Body of pancreas (tissue), 4 donors: Measurements from ENCODE around the gene ASTN2. TPM values are rescaled to one million over a fixed set of nuclear protein-coding genes. Genes with fewer than 3 reads are reported as not detected.
A peak's percentile ranks its signal among the peaks of the same experiment; 100 is the strongest.

Source experiments
- ATAC-seq: fragments of 150-250 bp; one replicate; pipeline ENCODE4 v1.9.1; 2016
- DNase-seq, 4 donors: peaks; one replicate each; pipeline ENCODE4 v3.0.0-alpha.2; 2019
- H3K27ac ChIP-seq, 4 donors: fragments of 200-600 bp; sonication (generic); 1 replicate in 3 of 4; 2 replicates in 1 of 4; pipeline versions ENCODE4 v1.5.1 to v1.6.1; 2016 to 2019; ENCODE audit warnings: mild to moderate bottlenecking in 1 of 4, mixed read lengths in 1 of 4, moderate library complexity in 1 of 4
- H3K27me3 ChIP-seq, 2 donors: fragments of 200-600 bp; sonication (generic); one replicate each; pipeline ENCODE4 v1.6.0; 2016; ENCODE audit warnings: mild to moderate bottlenecking in 1 of 2
- H3K36me3 ChIP-seq, 2 donors: fragments of 200-600 bp; sonication (generic); replicated peaks in 1 of 2; 2 replicates each; pipeline ENCODE4 v1.5.1; 2016; ENCODE audit warnings: low read depth in 2 of 2; ENCODE audit not compliant: insufficient read depth in 1 of 2
- H3K4me1 ChIP-seq: fragments of 200-600 bp; sonication (generic); one replicate; pipeline ENCODE4 v1.6.0; 2016
- H3K4me3 ChIP-seq, 2 donors: fragments of 200-600 bp; sonication (generic); 1 replicate in 1 of 2; 2 replicates in 1 of 2; pipeline ENCODE4 v1.5.1; 2016 to 2019
- H3K9me3 ChIP-seq, 3 donors: fragments of 200-600 bp; sonication (generic); 1 replicate in 2 of 3; 2 replicates in 1 of 3; pipeline ENCODE4 v1.5.1; 2016
- CTCF ChIP-seq, 7 experiments: fragments of 450-650 bp in 4 of 7; fragments of 200-600 bp in 3 of 7; sonication (generic) in 3 of 7; IDR thresholded peaks; one replicate each; pipeline ENCODE4 v1.5.1; 2016 to 2019; ENCODE audit warnings: antibody characterized with exemption in 7 of 7
- POLR2A ChIP-seq, 3 donors: fragments of 450-650 bp; IDR thresholded peaks; one replicate each; pipeline ENCODE4 v1.6.1; 2016; ENCODE audit warnings: antibody characterized with exemption in 3 of 3, mild to moderate bottlenecking in 2 of 3
- WGBS, 2 donors: methylation state at CpG; one replicate each; pipeline ENCODE4 v1.1.5; 2017; 5-methylcytosine and 5-hydroxymethylcytosine counted together
- intact Hi-C: fragments of 100-400 bp; cut with DNase I; formaldehyde crosslinking; loops from one replicate; pipeline ENCODE4 v1.15.1; 2023
- total RNA-seq, 2 donors: library from RNA; depleted of rRNA; stranded (reverse); fragments of >200 nt; gene quantifications; one replicate each; pipeline ENCODE4 v1.1.0, GENCODE V29; 2016

The ASTN2 gene
- total RNA-seq, 2 donors from 2014 or later = 8.2 to 9.6 TPM

GRCh38 chr9:117323390-117323789, 91.5 kb downstream of the ASTN2 start:
- 28 to 39% methylated on average over 3 of the region's 3 CpGs for WGBS, 2 donors
- H3K36me3 ChIP-seq = no peaks in the 10 kb centered on the region
- H3K4me1 ChIP-seq = no peaks in the 10 kb centered on the region
- TF ChIP-seq POLR2A (IDR thresholded peaks at IDR 0.05) (no peak), CTCF (IDR thresholded peaks at IDR 0.05) (no peak)
- H3K4me3 ChIP-seq = no peak overlapping the region
- intact Hi-C loops = no loop called here
- H3K27ac ChIP-seq = no peak overlapping the region
- DNase-seq (no peak), ATAC-seq (no peak)
- no peaks in the 10 kb centered on the region for H3K9me3 ChIP-seq
- no peaks in the 10 kb centered on the region for H3K27me3 ChIP-seq

- peaks cover 12% of the 10 kb centered on the region for H3K4me1 ChIP-seq
- H3K36me3 ChIP-seq = no peaks in the 10 kb centered on the region
- DNase-seq (no peak), ATAC-seq (no peak)
- WGBS, 2 donors = 66 to 83% methylated on average over 2 of the region's 2 CpGs
- intact Hi-C loops = no loop called here
- H3K4me3 ChIP-seq = no peak overlapping the region
- H3K27me3 ChIP-seq = no peaks in the 10 kb centered on the region
- no peak overlapping the region for H3K27ac ChIP-seq
- TF ChIP-seq CTCF (IDR thresholded peaks at IDR 0.05) (no peak), POLR2A (IDR thresholded peaks at IDR 0.05) (no peak)
- H3K9me3 ChIP-seq = no peaks in the 10 kb centered on the region
Measured at GRCh38 chr9:117317192-117317591, 97.7 kb downstream of the ASTN2 start.

- H3K36me3 ChIP-seq = no peaks in the 10 kb centered on the region
- no peak overlapping the region for H3K4me3 ChIP-seq
- ATAC-seq (peak; percentile 73), DNase-seq (peak; percentile 69 to 86 (median 81))
- intact Hi-C loops = no loop called here
- 35 to 45% methylated on average over 3 of the region's 3 CpGs for WGBS, 2 donors
- H3K9me3 ChIP-seq = no peaks in the 10 kb centered on the region
- H3K27ac ChIP-seq = no peak overlapping the region
- H3K4me1 ChIP-seq = peaks cover 12% of the 10 kb centered on the region
- H3K27me3 ChIP-seq = no peaks in the 10 kb centered on the region
- no peak for TF ChIP-seq POLR2A (IDR thresholded peaks at IDR 0.05)
- TF ChIP-seq CTCF (IDR thresholded peaks at IDR 0.05) = no peak
Measured at GRCh38 chr9:117315236-117315635, 99.6 kb downstream of the ASTN2 start.

DNA sequence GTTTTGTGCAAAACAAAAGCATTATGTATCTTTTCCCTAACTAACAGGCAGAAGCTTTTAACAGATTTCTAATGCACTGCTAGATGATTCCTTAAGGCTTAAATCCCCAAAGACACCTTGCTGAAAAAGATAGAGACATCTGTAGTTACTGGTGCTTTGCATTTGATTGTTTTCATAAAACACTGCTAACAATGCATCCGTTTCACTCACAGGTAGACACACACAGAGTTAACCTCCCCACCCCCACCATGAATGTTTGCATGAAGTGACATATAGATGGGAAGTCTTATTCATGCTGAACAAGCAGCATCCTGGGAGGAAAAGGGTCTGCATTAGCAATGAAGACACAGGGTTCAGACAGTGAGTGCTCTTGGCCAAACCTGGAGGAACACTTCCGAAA, 100.9 kb downstream of the ASTN2 start:
- no peak overlapping the region for H3K4me3 ChIP-seq
- H3K4me1 ChIP-seq = peaks cover 12% of the 10 kb centered on the region
- H3K36me3 ChIP-seq = no peaks in the 10 kb centered on the region
- TF ChIP-seq POLR2A (IDR thresholded peaks at IDR 0.05) = no peak
- no peak for TF ChIP-seq CTCF (IDR thresholded peaks at IDR 0.05)
- no peak overlapping the region for H3K27ac ChIP-seq
- no peaks in the 10 kb centered on the region for H3K9me3 ChIP-seq
- intact Hi-C loops = no loop called here
- no peak for ATAC-seq
- DNase-seq = no peak
- WGBS, 2 donors = 65 to 69% methylated on average over 2 of the region's 2 CpGs
- no peaks in the 10 kb centered on the region for H3K27me3 ChIP-seq

DNA sequence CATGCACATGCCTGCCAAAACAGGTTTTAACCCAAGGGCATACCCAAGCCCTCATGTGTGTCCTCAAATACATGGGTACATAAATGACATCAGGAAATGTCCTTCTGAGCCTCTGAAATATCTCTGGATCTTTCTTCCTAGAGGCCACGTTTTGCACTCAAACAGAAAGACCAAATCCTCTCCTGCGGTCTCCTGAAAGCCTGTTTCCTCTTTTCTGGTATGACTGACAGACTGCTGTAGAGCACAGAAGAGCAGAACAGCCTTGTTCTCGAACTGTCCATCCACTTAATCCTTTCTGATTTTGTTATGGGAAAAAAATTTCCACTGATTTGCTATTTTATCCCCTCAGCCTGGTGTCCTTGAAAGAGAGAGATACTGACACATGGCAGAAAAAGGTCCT, 107.2 kb downstream of the ASTN2 start:
- 48 to 53% methylated on average over 3 of the region's 3 CpGs for WGBS, 2 donors
- intact Hi-C loops = no loop called here

More for the DNA sequence above, 107.2 kb downstream of the ASTN2 start:
- Histone ChIP-seq H3K36me3 (no peaks in the 10 kb centered on the region), H3K9me3 (no peaks in the 10 kb centered on the region), H3K27ac (no peak overlapping the region), H3K4me1 (peaks cover under 1% of the 10 kb centered on the region), H3K27me3 (no peaks in the 10 kb centered on the region), H3K4me3 (no peak overlapping the region)
- ATAC-seq (no peak), DNase-seq (no peak)
- no peak for TF ChIP-seq CTCF (IDR thresholded peaks at IDR 0.05)
